ENCODE data around the gene RBMS2.

Gene RBMS2

GRCh38 chr12:56596815-56597214 is 75.2 kb downstream of the RBMS2 start:
- no peak overlapping the region for H3K4me3 ChIP-seq (ENCODE audit: low read depth, low read length)
- TF ChIP-seq, protein P1, sequence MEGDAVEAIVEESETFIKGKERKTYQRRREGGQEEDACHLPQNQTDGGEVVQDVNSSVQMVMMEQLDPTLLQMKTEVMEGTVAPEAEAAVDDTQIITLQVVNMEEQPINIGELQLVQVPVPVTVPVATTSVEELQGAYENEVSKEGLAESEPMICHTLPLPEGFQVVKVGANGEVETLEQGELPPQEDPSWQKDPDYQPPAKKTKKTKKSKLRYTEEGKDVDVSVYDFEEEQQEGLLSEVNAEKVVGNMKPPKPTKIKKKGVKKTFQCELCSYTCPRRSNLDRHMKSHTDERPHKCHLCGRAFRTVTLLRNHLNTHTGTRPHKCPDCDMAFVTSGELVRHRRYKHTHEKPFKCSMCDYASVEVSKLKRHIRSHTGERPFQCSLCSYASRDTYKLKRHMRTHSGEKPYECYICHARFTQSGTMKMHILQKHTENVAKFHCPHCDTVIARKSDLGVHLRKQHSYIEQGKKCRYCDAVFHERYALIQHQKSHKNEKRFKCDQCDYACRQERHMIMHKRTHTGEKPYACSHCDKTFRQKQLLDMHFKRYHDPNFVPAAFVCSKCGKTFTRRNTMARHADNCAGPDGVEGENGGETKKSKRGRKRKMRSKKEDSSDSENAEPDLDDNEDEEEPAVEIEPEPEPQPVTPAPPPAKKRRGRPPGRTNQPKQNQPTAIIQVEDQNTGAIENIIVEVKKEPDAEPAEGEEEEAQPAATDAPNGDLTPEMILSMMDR (IDR thresholded peaks at IDR 0.05; ENCODE audit: low read depth, low read length), result no peak
- TF ChIP-seq, protein P2, sequence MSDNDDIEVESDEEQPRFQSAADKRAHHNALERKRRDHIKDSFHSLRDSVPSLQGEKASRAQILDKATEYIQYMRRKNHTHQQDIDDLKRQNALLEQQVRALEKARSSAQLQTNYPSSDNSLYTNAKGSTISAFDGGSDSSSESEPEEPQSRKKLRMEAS (IDR thresholded peaks at IDR 0.05; ENCODE audit: low read depth, low read length), result no peak
- TF ChIP-seq MYC (IDR thresholded peaks at IDR 0.05; ENCODE audit: low read depth, low read length) (no peak), POLR2A (IDR thresholded peaks at IDR 0.05; ENCODE audit: extremely low read depth, insufficient read length) (no peak)
- no peak for DNase-seq (ENCODE audit: low read depth)

GRCh38 chr12:56599041-56599440 is 77.4 kb downstream of the RBMS2 start:
- no peak overlapping the region for H3K4me3 ChIP-seq (ENCODE audit: low read depth, low read length)
- TF ChIP-seq, protein P2 (IDR thresholded peaks at IDR 0.05; ENCODE audit: low read depth, low read length), result no peak
- no peak for TF ChIP-seq POLR2A (IDR thresholded peaks at IDR 0.05; ENCODE audit: extremely low read depth, insufficient read length)
- TF ChIP-seq MYC (IDR thresholded peaks at IDR 0.05; ENCODE audit: low read depth, low read length), result no peak
- TF ChIP-seq, protein P1 (IDR thresholded peaks at IDR 0.05; ENCODE audit: low read depth, low read length), result no peak
- no peak for DNase-seq (ENCODE audit: low read depth)

DNA sequence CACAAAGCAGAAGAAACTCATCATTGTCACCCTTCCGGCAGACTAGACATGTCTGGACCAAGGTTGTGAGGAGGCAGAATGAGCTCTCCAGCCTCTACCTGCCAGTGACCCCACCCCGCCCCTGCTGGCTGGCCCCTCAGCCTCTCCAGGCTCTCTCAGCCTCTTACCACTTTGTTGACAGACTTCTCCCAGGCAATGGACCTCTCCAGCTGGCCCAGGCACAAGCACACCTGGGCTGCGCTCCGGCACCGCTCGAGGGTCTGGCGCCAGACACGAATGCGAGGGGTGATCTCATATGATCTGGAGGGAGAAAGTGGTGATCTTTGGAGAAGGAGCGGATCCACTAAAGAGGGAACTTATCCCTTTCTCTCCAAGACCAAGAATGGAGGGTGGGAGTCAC is 78.2 kb downstream of the RBMS2 start:
- no peak for DNase-seq (ENCODE audit: low read depth)
- TF ChIP-seq, protein P2 (IDR thresholded peaks at IDR 0.05; ENCODE audit: low read depth, low read length), result no peak
- TF ChIP-seq, protein P1 (IDR thresholded peaks at IDR 0.05; ENCODE audit: low read depth, low read length), result no peak
- no peak for TF ChIP-seq POLR2A (IDR thresholded peaks at IDR 0.05; ENCODE audit: extremely low read depth, insufficient read length)
- TF ChIP-seq MYC (IDR thresholded peaks at IDR 0.05; ENCODE audit: low read depth, low read length), result no peak
- no peak overlapping the region for H3K4me3 ChIP-seq (ENCODE audit: low read depth, low read length)

DNA sequence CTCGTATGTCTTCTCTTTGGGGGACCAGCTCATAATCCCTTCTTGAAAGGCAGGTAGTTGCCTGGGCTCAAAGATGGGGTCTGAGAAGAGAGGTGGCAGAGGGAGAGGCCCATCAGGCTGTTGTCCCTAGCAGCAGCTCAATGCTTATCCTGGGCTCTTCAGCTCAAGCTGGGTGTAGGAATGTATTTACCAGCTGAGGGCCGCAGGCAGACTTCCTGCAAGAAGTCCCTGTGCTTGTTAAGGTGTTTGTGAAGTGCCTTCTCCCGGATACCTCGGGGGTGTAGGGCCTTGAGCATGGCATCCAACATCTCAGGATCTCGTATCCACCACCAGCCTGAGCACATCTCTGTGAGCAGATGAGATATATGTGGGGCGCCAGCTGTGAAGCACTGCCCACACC is 79.1 kb downstream of the RBMS2 start:
- H3K4me3 ChIP-seq (ENCODE audit: low read depth, low read length), result no peak overlapping the region
- no peak for DNase-seq (ENCODE audit: low read depth)
- TF ChIP-seq, protein P2 (IDR thresholded peaks at IDR 0.05; ENCODE audit: low read depth, low read length), result no peak
- TF ChIP-seq MYC (IDR thresholded peaks at IDR 0.05; ENCODE audit: low read depth, low read length) (no peak), POLR2A (IDR thresholded peaks at IDR 0.05; ENCODE audit: extremely low read depth, insufficient read length) (no peak)
- TF ChIP-seq, protein P1 (IDR thresholded peaks at IDR 0.05; ENCODE audit: low read depth, low read length), result no peak

- H3K4me3 ChIP-seq (ENCODE audit: low read depth, low read length), result no peak overlapping the region
- DNase-seq (ENCODE audit: low read depth), result peak; percentile 57
- TF ChIP-seq, protein P1 (IDR thresholded peaks at IDR 0.05; ENCODE audit: low read depth, low read length), result peak; percentile 41
- TF ChIP-seq, protein P2 (IDR thresholded peaks at IDR 0.05; ENCODE audit: low read depth, low read length), result no peak
- TF ChIP-seq MYC (IDR thresholded peaks at IDR 0.05; ENCODE audit: low read depth, low read length) (no peak), POLR2A (IDR thresholded peaks at IDR 0.05; ENCODE audit: extremely low read depth, insufficient read length) (no peak)
Observed at GRCh38 chr12:56601503-56601902, 79.9 kb downstream of the RBMS2 start.
